ENCODE data around the gene CMTM4. TPM values are rescaled to one million over a fixed set of nuclear protein-coding genes. Genes with fewer than 3 reads are reported as not detected.

The CMTM4 gene
- total and polyA plus RNA-seq, 11 donors, result 4.5 to 22.5 (median 12.2) TPM

DNA sequence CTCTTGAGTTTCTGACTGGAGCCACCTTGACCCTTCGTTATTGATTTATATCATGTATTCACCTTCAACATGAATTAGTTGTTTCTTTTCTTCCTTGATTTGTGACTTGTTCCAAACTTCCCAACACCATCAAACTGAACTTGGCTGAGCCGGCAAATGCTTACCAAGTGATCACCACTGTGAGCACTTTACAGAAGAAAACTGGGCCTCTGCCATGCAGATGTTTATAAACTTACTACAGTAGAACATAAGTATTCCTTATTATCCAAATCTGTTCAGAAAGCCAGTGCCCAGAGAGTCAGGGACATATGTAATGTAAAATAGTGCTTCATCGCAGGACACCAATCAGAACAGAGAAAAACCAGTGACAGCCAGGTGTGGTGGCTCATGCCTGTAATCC, 19.9 kb downstream of the CMTM4 start:
- Histone ChIP-seq H3K27me3 (no peaks in the 10 kb centered on the region), H3K4me1 (peaks cover 0 to 4% (median 0%) of the 10 kb centered on the region in 12 donors), H3K4me3 (no peak overlapping the region), H3K9me3 (no peaks in the 10 kb centered on the region), H3K36me3 (peaks cover 0 to 3% (median 0%) of the 10 kb centered on the region in 9 donors), H3K27ac (no peak overlapping the region)
- no peak for ATAC-seq
- intact Hi-C loops (cut with DNase I), result no loop called here
- TF ChIP-seq, protein P1, sequence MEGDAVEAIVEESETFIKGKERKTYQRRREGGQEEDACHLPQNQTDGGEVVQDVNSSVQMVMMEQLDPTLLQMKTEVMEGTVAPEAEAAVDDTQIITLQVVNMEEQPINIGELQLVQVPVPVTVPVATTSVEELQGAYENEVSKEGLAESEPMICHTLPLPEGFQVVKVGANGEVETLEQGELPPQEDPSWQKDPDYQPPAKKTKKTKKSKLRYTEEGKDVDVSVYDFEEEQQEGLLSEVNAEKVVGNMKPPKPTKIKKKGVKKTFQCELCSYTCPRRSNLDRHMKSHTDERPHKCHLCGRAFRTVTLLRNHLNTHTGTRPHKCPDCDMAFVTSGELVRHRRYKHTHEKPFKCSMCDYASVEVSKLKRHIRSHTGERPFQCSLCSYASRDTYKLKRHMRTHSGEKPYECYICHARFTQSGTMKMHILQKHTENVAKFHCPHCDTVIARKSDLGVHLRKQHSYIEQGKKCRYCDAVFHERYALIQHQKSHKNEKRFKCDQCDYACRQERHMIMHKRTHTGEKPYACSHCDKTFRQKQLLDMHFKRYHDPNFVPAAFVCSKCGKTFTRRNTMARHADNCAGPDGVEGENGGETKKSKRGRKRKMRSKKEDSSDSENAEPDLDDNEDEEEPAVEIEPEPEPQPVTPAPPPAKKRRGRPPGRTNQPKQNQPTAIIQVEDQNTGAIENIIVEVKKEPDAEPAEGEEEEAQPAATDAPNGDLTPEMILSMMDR (IDR thresholded peaks at IDR 0.05), result no peak
- no peak for TF ChIP-seq POLR2A (IDR thresholded peaks at IDR 0.05)
- DNase-seq, result no peak
- 88 to 89% (median 88%) methylated on average over 3 of the region's 3 CpGs for WGBS, 4 donors

DNA sequence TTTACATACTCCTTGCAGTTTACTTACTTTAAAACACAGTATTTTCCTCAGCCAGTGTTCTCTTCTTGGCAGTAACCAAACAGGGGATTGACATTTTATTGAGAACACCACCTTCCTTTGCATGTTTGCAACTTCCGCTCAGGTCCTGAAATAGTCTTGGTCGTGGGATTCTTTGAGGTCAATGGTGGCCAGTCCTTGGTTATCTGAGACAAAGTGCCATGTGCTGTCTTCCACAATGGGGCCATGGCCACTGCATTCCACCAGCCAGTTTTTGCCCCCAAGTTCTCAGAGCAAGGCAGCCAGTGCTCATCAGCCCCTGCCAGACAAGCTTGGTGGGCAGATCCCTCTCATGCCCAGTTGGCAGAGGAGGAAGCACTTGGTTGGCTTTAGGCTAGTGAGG, 22.9 kb downstream of the CMTM4 start:
- WGBS, 4 donors, result 77 to 89% (median 84%) methylated on average over 2 of the region's 2 CpGs
- no peak for ATAC-seq
- TF ChIP-seq, protein P1 (IDR thresholded peaks at IDR 0.05), result no peak
- TF ChIP-seq POLR2A (IDR thresholded peaks at IDR 0.05), result no peak

DNA sequence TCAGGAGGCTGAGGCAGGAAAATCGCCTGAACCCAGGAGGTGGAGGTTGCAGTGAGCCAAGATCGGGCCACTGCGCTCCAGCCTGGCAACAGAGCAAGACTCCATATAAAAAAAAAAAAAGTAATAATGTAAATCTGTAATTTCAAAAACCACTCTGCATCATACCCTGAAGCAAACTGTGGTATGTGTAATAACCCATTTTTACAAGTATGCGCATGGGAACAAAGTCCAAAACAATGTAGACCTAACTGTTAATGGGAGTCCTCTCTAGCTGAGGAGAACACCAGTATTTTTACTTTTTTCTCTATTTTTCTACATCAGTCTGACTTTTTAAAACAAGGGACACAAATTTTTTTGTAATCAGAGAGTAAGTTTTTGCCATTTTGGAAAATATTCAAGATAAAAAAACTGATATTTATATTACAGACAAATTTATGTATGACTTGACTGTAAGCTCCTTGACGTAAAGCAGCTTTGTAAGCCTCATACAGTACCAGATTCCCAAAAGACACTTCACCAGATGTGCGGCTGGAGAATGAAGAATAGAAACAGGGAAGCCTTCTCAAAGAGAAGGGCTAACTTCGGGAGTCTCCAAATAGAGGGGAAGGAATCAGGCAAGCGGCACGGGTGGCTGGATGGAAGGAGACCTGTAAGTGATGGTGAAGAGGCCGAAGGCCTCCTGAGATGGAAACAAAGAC, 25.7 kb downstream of the CMTM4 start:
- H3K4me1 ChIP-seq, result peaks cover 0 to 10% (median 0%) of the 10 kb centered on the region in 12 donors
- ATAC-seq (no peak), DNase-seq (no peak)
- WGBS, 4 donors, result 90 to 93% (median 93%) methylated on average over 10 of the region's 10 CpGs
- no peak overlapping the region for H3K4me3 ChIP-seq
- no peaks in the 10 kb centered on the region for H3K9me3 ChIP-seq
- intact Hi-C loops (cut with DNase I), result no loop called here
- TF ChIP-seq POLR2A (IDR thresholded peaks at IDR 0.05), result no peak
- TF ChIP-seq, protein P1 (IDR thresholded peaks at IDR 0.05), result no peak
- no peaks in the 10 kb centered on the region for H3K36me3 ChIP-seq
- H3K27me3 ChIP-seq, result no peaks in the 10 kb centered on the region
- no peak overlapping the region for H3K27ac ChIP-seq

More for the DNA sequence above, 22.9 kb downstream of the CMTM4 start:
- DNase-seq, result no peak
- H3K4me1 ChIP-seq, result peaks cover 0 to 7% (median 0%) of the 10 kb centered on the region in 12 donors
- no peak overlapping the region for H3K27ac ChIP-seq
- no peak overlapping the region for H3K4me3 ChIP-seq
- intact Hi-C loops (cut with DNase I), result no loop called here
- peaks cover 0 to 3% (median 0%) of the 10 kb centered on the region in 9 donors for H3K36me3 ChIP-seq
- H3K9me3 ChIP-seq, result no peaks in the 10 kb centered on the region
- H3K27me3 ChIP-seq, result no peaks in the 10 kb centered on the region

DNA sequence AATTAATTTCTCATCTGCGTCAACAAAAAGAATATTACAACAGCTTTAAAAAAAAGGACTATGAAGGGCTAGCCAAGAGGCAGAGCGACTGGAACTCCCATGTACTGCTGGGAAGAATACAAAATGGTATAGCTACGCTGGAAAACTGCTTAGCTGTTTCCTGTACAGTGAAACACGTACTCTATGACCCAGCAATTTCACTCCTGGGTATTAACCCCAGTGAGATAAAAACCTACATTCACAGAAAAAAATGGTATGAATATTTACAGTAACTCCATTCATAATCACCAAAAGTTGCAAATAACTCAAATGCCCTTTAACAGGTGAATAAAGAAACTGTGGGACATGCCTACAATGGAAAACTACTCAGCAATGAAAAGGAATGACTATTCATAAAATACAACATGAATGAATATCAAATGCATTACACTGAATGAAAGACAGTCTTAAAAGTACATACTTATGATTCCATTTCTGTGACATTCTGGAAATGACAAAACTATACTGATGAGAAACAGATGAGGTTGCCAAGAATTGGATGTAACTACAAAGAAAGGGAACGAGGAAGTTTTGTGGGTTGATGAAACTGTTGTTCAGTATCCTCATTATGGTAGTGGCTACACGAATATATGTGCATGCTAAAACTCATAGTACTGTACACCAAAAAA, 27.6 kb downstream of the CMTM4 start:
- H3K27me3 ChIP-seq, result no peaks in the 10 kb centered on the region
- TF ChIP-seq, protein P1 (IDR thresholded peaks at IDR 0.05), result no peak
- TF ChIP-seq POLR2A (IDR thresholded peaks at IDR 0.05), result no peak
- peaks cover 0 to 10% (median 0%) of the 10 kb centered on the region in 12 donors for H3K4me1 ChIP-seq
- H3K36me3 ChIP-seq, result no peaks in the 10 kb centered on the region
- ATAC-seq (no peak), DNase-seq (no peak)
- no peak overlapping the region for H3K4me3 ChIP-seq
- no peaks in the 10 kb centered on the region for H3K9me3 ChIP-seq
- intact Hi-C loops (cut with DNase I), result loop anchor here in 1 of 10 donors (10.0 kb wide), 1 partner anchor 46 kb away; no protein-coding TSS in a partner anchor
- 71 to 84% (median 78%) methylated on average over 6 of the region's 6 CpGs for WGBS, 4 donors
- H3K27ac ChIP-seq, result no peak overlapping the region
